H9 (cell line): ENCODE results near the gene PALD1. TPM values are rescaled to one million over a fixed set of nuclear protein-coding genes. Genes with fewer than 3 reads are reported as not detected.

Experiments
- DNase-seq: peaks from one replicate; pipeline ENCODE4 v3.0.0-alpha.2; 2017
- H2AFZ ChIP-seq: one replicate; pipeline ENCODE4 v1.6.1; 2013; ENCODE audit warnings: mild to moderate bottlenecking, low read length, control low read depth, moderate library complexity
- H2AK5ac ChIP-seq: 2 replicates; pipeline ENCODE4 v1.6.1; 2013; ENCODE audit warnings: low read length, control low read depth, mixed read lengths; ENCODE audit not compliant: insufficient read length
- H2BK120ac ChIP-seq: one replicate; pipeline ENCODE4 v1.6.1; 2013; ENCODE audit warnings: low read depth, mild to moderate bottlenecking, low read length, control low read depth, inconsistent platforms; ENCODE audit not compliant: poor library complexity, severe bottlenecking
- H2BK12ac ChIP-seq: 2 replicates; pipeline ENCODE4 v1.6.1; 2013; ENCODE audit warnings: low read length, control low read depth, mixed read lengths, low read depth; ENCODE audit not compliant: insufficient read length
- H2BK15ac ChIP-seq: 2 replicates; pipeline ENCODE4 v1.6.1; 2013; ENCODE audit warnings: low read depth, low read length, control low read depth
- H2BK20ac ChIP-seq: one replicate; pipeline ENCODE4 v1.6.1; 2013; ENCODE audit warnings: low read depth, mild to moderate bottlenecking, low read length, control low read depth, inconsistent platforms; ENCODE audit not compliant: poor library complexity, severe bottlenecking
- H2BK5ac ChIP-seq: 2 replicates; pipeline ENCODE4 v1.6.1; 2013; ENCODE audit warnings: low read length, control low read depth, mixed read lengths; ENCODE audit not compliant: insufficient read length
- H3K14ac ChIP-seq: 2 replicates; pipeline ENCODE4 v1.6.1; 2013; ENCODE audit warnings: low read length, control low read depth; ENCODE audit not compliant: insufficient read depth
- H3K18ac ChIP-seq: 2 replicates; pipeline ENCODE4 v1.6.1; 2013; ENCODE audit warnings: low read depth, mild to moderate bottlenecking, mixed read lengths, low read length, control low read depth; ENCODE audit not compliant: insufficient read length
- H3K23ac ChIP-seq: 2 replicates; pipeline ENCODE4 v1.6.1; 2013; ENCODE audit warnings: low read length, control low read depth, mixed read lengths, low read depth; ENCODE audit not compliant: insufficient read length
- H3K23me2 ChIP-seq: 2 replicates; pipeline ENCODE4 v1.6.1; 2013; ENCODE audit warnings: low read depth, mild to moderate bottlenecking, mixed read lengths, low read length, control low read depth; ENCODE audit not compliant: insufficient read length, poor library complexity, severe bottlenecking
- H3K27ac ChIP-seq: 2 replicates; pipeline ENCODE4 v1.5.1; 2013; ENCODE audit warnings: low read length, control low read depth, mixed read lengths, low read depth; ENCODE audit not compliant: insufficient read length
- H3K27me3 ChIP-seq: 2 replicates; pipeline ENCODE4 v1.6.1; 2013; ENCODE audit warnings: low read length, control low read depth, inconsistent platforms; ENCODE audit not compliant: insufficient read depth
- H3K4ac ChIP-seq: 2 replicates; pipeline ENCODE4 v1.6.1; 2013; ENCODE audit warnings: low read depth, mild to moderate bottlenecking, control low read depth, inconsistent platforms, low read length, moderate library complexity
- H3K4me1 ChIP-seq: 2 replicates; pipeline ENCODE4 v1.6.1; 2013; ENCODE audit warnings: low read length, control low read depth, inconsistent platforms; ENCODE audit not compliant: insufficient read depth
- H3K4me2 ChIP-seq: 2 replicates; pipeline ENCODE4 v1.6.1; 2013; ENCODE audit warnings: low read length, control low read depth, mixed read lengths; ENCODE audit not compliant: insufficient read length, insufficient read depth
- H3K56ac ChIP-seq: 2 replicates; pipeline ENCODE4 v1.6.1; 2013; ENCODE audit warnings: low read depth, mild to moderate bottlenecking, mixed read lengths, low read length, control low read depth; ENCODE audit not compliant: insufficient read length
- H3K79me1 ChIP-seq: 2 replicates; pipeline ENCODE4 v1.6.1; 2013; ENCODE audit warnings: low read depth, mild to moderate bottlenecking, moderate library complexity, low read length, control low read depth, inconsistent platforms; ENCODE audit not compliant: insufficient read depth, poor library complexity, severe bottlenecking
- H3K79me2 ChIP-seq: 2 replicates; pipeline ENCODE4 v1.6.1; 2013; ENCODE audit warnings: low read length, control low read depth, inconsistent platforms; ENCODE audit not compliant: insufficient read depth
- H3K9ac ChIP-seq: 2 replicates; pipeline ENCODE4 v1.6.1; 2013; ENCODE audit warnings: low read length, control low read depth, mixed read lengths; ENCODE audit not compliant: insufficient read length; ENCODE audit errors: extremely low read depth
- H3K9me3 ChIP-seq: one replicate; pipeline ENCODE4 v1.6.1; 2013; ENCODE audit warnings: low read depth, low read length, inconsistent platforms; ENCODE audit not compliant: control insufficient read depth
- H3T11ph ChIP-seq: one replicate; pipeline ENCODE4 v1.6.1; 2013; ENCODE audit warnings: mild to moderate bottlenecking, low read length, control low read depth, inconsistent platforms
- H4K20me1 ChIP-seq: one replicate; pipeline ENCODE4 v1.6.1; 2013; ENCODE audit not compliant: control insufficient read depth, insufficient read length, insufficient read depth
- H4K5ac ChIP-seq: 2 replicates; pipeline ENCODE4 v1.6.1; 2013; ENCODE audit warnings: low read depth, mild to moderate bottlenecking, mixed read lengths, low read length, control low read depth; ENCODE audit not compliant: insufficient read length
- H4K8ac ChIP-seq: replicated peaks from 2 replicates; pipeline ENCODE4 v1.6.1; 2013; ENCODE audit warnings: low read length, control low read depth, mixed read lengths, low read depth; ENCODE audit not compliant: insufficient read length
- H4K91ac ChIP-seq: 2 replicates; pipeline ENCODE4 v1.6.1; 2013; ENCODE audit warnings: low read depth, mild to moderate bottlenecking, moderate library complexity, mixed read lengths, low read length, control low read depth; ENCODE audit not compliant: insufficient read length
- H3K27ac Mint-ChIP-seq, 3 experiments: 2 replicates in 2 of 3; 3 replicates in 1 of 3; pipeline ENCODE4 v1.8.0; 2020 to 2021; ENCODE audit warnings: mixed read lengths in 3 of 3, mild to moderate bottlenecking in 1 of 3, moderate library complexity in 1 of 3
- H3K27me3 Mint-ChIP-seq: 2 replicates; pipeline ENCODE4 v1.8.0; 2021; ENCODE audit warnings: low read depth, mild to moderate bottlenecking, moderate library complexity, mixed read lengths
- H3K36me3 Mint-ChIP-seq, 3 experiments: 2 replicates in 2 of 3; 3 replicates in 1 of 3; pipeline ENCODE4 v1.8.0; 2020 to 2021; ENCODE audit warnings: low read depth in 3 of 3, mixed read lengths in 3 of 3; ENCODE audit not compliant: insufficient read depth in 1 of 3
- H3K4me1 Mint-ChIP-seq, 2 experiments: 2 replicates each; pipeline ENCODE4 v1.8.0; 2020; ENCODE audit warnings: mixed read lengths in 2 of 2
- H3K4me3 Mint-ChIP-seq, 2 experiments: 2 replicates in 1 of 2; 3 replicates in 1 of 2; pipeline ENCODE4 v1.8.0; 2020 to 2021; ENCODE audit warnings: mild to moderate bottlenecking in 2 of 2, mixed read lengths in 2 of 2, moderate library complexity in 1 of 2
- H3K9me3 Mint-ChIP-seq, 2 experiments: 2 replicates in 1 of 2; 3 replicates in 1 of 2; pipeline ENCODE4 v1.8.0; 2020; ENCODE audit warnings: mild to moderate bottlenecking in 2 of 2, mixed read lengths in 2 of 2, moderate library complexity in 1 of 2
- WGBS: extraction: QIAGEN DNeasy Blood & Tissue Kit; methylation state at CpG from one replicate; pipeline ENCODE4 v1.1.7; 2013; ENCODE audit warnings: missing lambda C conversion rate, low lambda C conversion rate, mixed read lengths; ENCODE audit not compliant: insufficient read length; ENCODE audit errors: extremely low coverage; 5-methylcytosine and 5-hydroxymethylcytosine counted together
- total RNA-seq: library from RNA; stranded (reverse); gene quantifications from 2 replicates; pipeline ENCODE4 v1.2.1, GENCODE V29; 2021
- TF ChIP-seq, protein P1 (sequence below): fragments of 200-600 bp; sonication (generic); conservative IDR thresholded peaks from 3 replicates; pipeline ENCODE4 v1.8.0; 2021; ENCODE audit warnings: antibody characterized with exemption, mild to moderate bottlenecking

Gene PALD1
- total RNA-seq, 1 experiment from 2014 or later = 21.1 TPM

- Histone ChIP-seq H3T11ph (no peak overlapping the region), H3K27me3 (peaks cover 7% of the 10 kb centered on the region; the same call in 1 of the 2 replicates), H2BK20ac (no peak overlapping the region), H3K9me3 (no peaks in the 10 kb centered on the region), H3K23me2 (peaks cover 14% of the 10 kb centered on the region), H3K79me1 (no peaks in the 10 kb centered on the region), H2BK5ac (no peak overlapping the region), H3K9ac (no peak overlapping the region), H2AFZ (no peak overlapping the region), H4K20me1 (no peaks in the 10 kb centered on the region), H3K14ac (peak overlapping the region; percentile 3; the same call in 1 of the 2 replicates), H3K4me1 (peaks cover 5% of the 10 kb centered on the region; the same call in 1 of the 2 replicates), H4K8ac (no peak overlapping the region), H3K4me2 (peak overlapping the region; percentile 66), H4K5ac (no peak overlapping the region), H3K56ac (no peak overlapping the region), H2AK5ac (no peak overlapping the region), H2BK15ac (no peak overlapping the region), H3K4ac (no peak overlapping the region), H3K18ac (peak overlapping the region; percentile 6), H2BK12ac (no peak overlapping the region), H4K91ac (no peak overlapping the region), H3K27ac (no peak overlapping the region), H3K23ac (no peak overlapping the region), H3K79me2 (peaks cover 9% of the 10 kb centered on the region), H2BK120ac (no peak overlapping the region)
- no CpG with 5 or more reads among the region's 69 CpGs for WGBS
- peak overlapping the region in 2 of 3 experiments; percentile 77 to 93; a peak in 3 of 7 replicates for H3K27ac Mint-ChIP-seq
- peak overlapping the region; percentile 74 to 75 for H3K4me3 Mint-ChIP-seq
- H3K36me3 Mint-ChIP-seq = peaks cover 0 to 35% (median 2%) of the 10 kb centered on the region in 3 experiments; a peak in 2 of 7 replicates
- TF ChIP-seq, protein P1, sequence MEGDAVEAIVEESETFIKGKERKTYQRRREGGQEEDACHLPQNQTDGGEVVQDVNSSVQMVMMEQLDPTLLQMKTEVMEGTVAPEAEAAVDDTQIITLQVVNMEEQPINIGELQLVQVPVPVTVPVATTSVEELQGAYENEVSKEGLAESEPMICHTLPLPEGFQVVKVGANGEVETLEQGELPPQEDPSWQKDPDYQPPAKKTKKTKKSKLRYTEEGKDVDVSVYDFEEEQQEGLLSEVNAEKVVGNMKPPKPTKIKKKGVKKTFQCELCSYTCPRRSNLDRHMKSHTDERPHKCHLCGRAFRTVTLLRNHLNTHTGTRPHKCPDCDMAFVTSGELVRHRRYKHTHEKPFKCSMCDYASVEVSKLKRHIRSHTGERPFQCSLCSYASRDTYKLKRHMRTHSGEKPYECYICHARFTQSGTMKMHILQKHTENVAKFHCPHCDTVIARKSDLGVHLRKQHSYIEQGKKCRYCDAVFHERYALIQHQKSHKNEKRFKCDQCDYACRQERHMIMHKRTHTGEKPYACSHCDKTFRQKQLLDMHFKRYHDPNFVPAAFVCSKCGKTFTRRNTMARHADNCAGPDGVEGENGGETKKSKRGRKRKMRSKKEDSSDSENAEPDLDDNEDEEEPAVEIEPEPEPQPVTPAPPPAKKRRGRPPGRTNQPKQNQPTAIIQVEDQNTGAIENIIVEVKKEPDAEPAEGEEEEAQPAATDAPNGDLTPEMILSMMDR = no peak
- H3K4me1 Mint-ChIP-seq = peaks cover 43 to 47% of the 10 kb centered on the region in 2 experiments
- peaks cover 37% of the 10 kb centered on the region for H3K27me3 Mint-ChIP-seq
- peaks cover 0 to 4% of the 10 kb centered on the region in 2 experiments; a peak in 2 of 5 replicates for H3K9me3 Mint-ChIP-seq
- DNase-seq = peak; percentile 70
Measured at GRCh38 chr10:70440296-70441160, 38.0 kb upstream of the PALD1 start.
